Ectodermal cell (in vitro differentiated cells): ENCODE data around the gene PIAS2.
A peak's percentile ranks its signal among the peaks of the same experiment; 100 is the strongest.

Source experiments
- H3K27ac ChIP-seq: 2 replicates; pipeline ENCODE4 v1.7.0; 2013; ENCODE audit warnings: mild to moderate bottlenecking, low read depth, low read length; ENCODE audit not compliant: insufficient read depth, poor library complexity, severe bottlenecking
- H3K27me3 ChIP-seq: 2 replicates; pipeline ENCODE4 v1.7.0; 2013; ENCODE audit warnings: mild to moderate bottlenecking, low read length; ENCODE audit not compliant: insufficient read depth, control insufficient read depth, poor library complexity, severe bottlenecking
- H3K36me3 ChIP-seq: one replicate; pipeline ENCODE4 v1.7.0; 2013; ENCODE audit warnings: low read length; ENCODE audit not compliant: control insufficient read depth, insufficient read depth
- H3K4me1 ChIP-seq: one replicate; pipeline ENCODE4 v1.7.0; 2013; ENCODE audit warnings: low read length; ENCODE audit not compliant: control insufficient read depth, insufficient read depth
- H3K4me3 ChIP-seq: 2 replicates; pipeline ENCODE4 v1.7.0; 2013; ENCODE audit warnings: low read depth, low read length, control low read depth; ENCODE audit not compliant: insufficient read depth
- H3K9me3 ChIP-seq: 2 replicates; pipeline ENCODE4 v1.7.0; 2013; ENCODE audit warnings: mild to moderate bottlenecking, low read length, moderate library complexity; ENCODE audit not compliant: control insufficient read depth
- WGBS, 2 experiments: methylation state at CpG; one replicate each; pipeline ENCODE4 v1.1.7; 2013; ENCODE audit warnings: missing lambda C conversion rate in 2 of 2; 5-methylcytosine and 5-hydroxymethylcytosine counted together

The PIAS2 gene

DNA sequence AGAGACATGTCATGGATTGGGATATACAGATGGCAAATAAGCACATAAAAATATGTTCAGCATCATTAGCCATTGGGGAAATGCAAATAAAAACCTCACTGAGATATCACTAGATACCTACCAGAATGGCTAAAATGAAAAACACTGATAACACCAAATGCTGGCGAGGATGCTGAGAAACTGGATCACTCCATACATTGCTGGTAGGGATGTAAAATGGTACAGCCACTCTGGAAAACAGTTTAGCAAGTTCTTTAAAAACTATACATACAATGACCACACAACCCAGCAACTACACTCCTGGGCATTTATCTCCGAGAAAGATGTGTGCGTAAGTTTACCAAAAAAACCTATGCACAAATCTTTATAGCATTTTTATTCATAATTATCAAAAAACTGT lies 13.9 kb downstream of the PIAS2 start:
- no peaks in the 10 kb centered on the region for H3K9me3 ChIP-seq

DNA sequence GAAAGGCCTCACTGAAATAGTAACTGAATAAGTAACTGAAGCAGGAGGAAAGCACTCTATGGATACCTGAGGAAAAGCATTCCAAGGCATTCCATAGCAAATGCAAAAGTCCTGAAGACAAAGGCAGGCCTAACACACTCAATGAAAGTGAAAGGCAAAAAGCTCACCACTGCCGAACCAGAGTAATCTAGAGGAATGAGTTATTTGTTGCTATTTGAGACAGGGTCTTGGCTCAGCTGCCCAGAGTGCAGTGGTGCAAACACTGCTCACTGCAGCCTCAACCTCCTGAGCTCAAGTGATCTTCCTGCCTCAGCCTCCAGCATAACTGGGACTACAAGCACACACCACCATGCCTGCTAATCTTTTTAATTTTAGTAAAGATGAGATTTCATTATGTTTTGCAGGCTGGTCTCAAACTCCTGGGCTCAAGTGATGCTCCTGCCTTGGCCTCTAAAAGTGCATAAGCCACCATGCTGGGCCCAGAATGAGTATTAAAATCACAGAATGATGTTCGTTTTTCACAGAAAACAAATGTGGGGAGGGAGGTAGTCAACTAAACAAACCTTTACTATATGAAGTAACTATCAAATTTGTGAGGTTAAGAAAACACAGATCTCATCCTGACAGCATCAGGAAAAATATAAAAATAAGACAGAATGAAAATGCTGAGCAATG lies 17.9 kb downstream of the PIAS2 start:
- Histone ChIP-seq H3K36me3 (no peaks in the 10 kb centered on the region), H3K4me3 (no peak overlapping the region), H3K4me1 (no peaks in the 10 kb centered on the region), H3K9me3 (no peaks in the 10 kb centered on the region), H3K27ac (peak overlapping the region; percentile 63), H3K27me3 (no peaks in the 10 kb centered on the region)
- 32 to 54% methylated on average over 2 of the region's 2 CpGs for WGBS, 2 experiments

More for the DNA sequence above, 13.9 kb downstream of the PIAS2 start:
- Histone ChIP-seq H3K27ac (no peak overlapping the region), H3K4me3 (no peak overlapping the region), H3K36me3 (no peaks in the 10 kb centered on the region), H3K27me3 (no peaks in the 10 kb centered on the region), H3K4me1 (no peaks in the 10 kb centered on the region)
- 96 to 100% methylated on average over 3 of the region's 3 CpGs for whole genome bisulfite sequencing, 2 experiments

DNA sequence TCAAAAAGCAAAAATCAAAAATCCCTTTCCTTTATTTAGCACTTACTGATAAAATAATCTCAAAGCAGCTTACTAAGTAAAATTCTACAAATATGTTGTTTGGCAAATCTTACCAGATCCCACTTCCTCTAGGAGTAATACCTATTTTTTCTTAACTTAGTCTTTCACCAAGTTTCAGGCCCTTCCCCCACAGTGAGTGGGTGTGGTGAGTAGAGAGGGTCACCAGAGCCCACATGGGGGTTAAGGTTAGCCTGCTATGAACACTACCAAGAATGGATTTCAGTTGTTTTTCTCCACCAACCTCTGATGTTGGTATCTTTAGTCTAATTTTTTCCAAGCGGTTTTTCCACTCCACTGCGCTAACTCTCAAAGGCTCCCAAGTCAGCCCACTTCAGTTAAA lies 23.2 kb downstream of the PIAS2 start:
- H3K36me3 ChIP-seq, result peaks cover 18% of the 10 kb centered on the region
- no peaks in the 10 kb centered on the region for H3K27me3 ChIP-seq
- H3K9me3 ChIP-seq, result peaks cover 6% of the 10 kb centered on the region
- WGBS, 2 experiments, result 97 to 98% methylated on average over 2 of the region's 2 CpGs
- H3K4me1 ChIP-seq, result no peaks in the 10 kb centered on the region
- H3K4me3 ChIP-seq, result no peak overlapping the region
- no peak overlapping the region for H3K27ac ChIP-seq

DNA sequence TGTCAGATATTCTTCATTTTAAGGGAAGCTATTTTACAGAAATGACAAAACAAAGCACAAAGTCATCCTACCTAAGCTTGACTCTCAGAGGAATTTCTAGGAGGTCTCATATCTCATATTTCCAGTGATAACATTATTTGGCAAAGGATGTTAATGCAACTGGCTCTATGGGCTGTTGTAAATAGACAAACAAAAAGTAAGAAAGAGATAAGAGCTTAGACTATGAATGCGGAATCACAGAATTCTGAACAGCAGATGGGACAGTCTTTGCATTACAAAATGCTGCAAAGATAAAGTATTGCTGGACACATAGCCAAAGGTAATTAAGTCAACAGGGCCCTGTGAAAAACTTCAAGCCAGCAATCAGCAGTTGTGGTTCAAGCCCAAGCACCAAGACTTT lies 23.9 kb downstream of the PIAS2 start:
- 87 to 98% methylated on average over 1 of the region's 1 CpG for WGBS, 2 experiments

DNA sequence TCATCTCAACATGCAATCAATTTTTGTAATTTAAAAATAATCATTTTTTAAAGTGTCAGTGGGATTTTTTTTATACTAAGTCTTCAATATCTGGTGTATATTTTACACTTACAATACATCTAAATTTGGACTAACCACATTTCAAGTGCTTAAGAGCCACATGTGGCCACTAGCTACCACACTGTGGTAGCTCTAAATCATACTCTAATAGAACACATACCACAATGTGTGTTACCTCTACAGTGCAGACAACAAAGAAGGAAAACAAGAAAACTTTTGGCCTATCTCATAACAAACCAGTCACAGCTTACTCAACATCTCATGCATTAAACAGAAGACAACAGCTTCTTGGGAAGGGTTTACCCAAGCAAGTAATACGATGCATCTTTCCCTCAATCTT lies 24.5 kb downstream of the PIAS2 start:
- peaks cover 10% of the 10 kb centered on the region for H3K9me3 ChIP-seq
- no peaks in the 10 kb centered on the region for H3K27me3 ChIP-seq
- H3K4me3 ChIP-seq, result no peak overlapping the region
- 81 to 88% methylated on average over 1 of the region's 1 CpG for WGBS, 2 experiments
- peaks cover 28% of the 10 kb centered on the region for H3K36me3 ChIP-seq
- no peaks in the 10 kb centered on the region for H3K4me1 ChIP-seq
- no peak overlapping the region for H3K27ac ChIP-seq

More for the DNA sequence above, 23.9 kb downstream of the PIAS2 start:
- Histone ChIP-seq H3K36me3 (peaks cover 24% of the 10 kb centered on the region), H3K4me1 (no peaks in the 10 kb centered on the region), H3K27ac (no peak overlapping the region), H3K4me3 (no peak overlapping the region), H3K27me3 (no peaks in the 10 kb centered on the region), H3K9me3 (peaks cover 8% of the 10 kb centered on the region)

DNA sequence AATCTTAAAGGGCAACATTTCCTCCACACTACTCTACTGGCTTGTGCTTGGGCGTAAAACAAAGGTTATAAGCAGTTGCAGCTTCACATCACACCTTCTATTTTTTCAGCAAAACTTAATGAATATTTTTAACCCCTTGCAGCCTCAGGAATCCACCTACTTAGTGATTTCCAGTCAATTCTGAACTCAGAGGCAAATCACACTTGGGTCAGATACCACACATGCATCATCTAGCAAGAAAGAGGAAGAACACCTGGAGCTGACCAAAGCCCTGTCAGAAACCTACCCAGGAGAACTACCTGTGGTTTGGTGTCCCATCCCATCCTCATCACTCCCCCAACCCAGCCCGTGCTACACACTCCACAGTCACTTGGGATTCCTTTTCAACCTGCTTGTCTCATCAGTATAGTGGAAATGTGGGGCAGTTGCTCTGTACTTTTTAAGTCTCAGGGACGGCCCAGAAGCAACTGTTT lies 25.5 kb downstream of the PIAS2 start:
- Histone ChIP-seq H3K27ac (no peak overlapping the region), H3K36me3 (peaks cover 28% of the 10 kb centered on the region), H3K27me3 (no peaks in the 10 kb centered on the region), H3K4me3 (no peak overlapping the region), H3K4me1 (no peaks in the 10 kb centered on the region), H3K9me3 (peaks cover 10% of the 10 kb centered on the region)
- WGBS, 2 experiments, result 85 to 99% methylated on average over 2 to 3 of the region's 3 CpGs

DNA sequence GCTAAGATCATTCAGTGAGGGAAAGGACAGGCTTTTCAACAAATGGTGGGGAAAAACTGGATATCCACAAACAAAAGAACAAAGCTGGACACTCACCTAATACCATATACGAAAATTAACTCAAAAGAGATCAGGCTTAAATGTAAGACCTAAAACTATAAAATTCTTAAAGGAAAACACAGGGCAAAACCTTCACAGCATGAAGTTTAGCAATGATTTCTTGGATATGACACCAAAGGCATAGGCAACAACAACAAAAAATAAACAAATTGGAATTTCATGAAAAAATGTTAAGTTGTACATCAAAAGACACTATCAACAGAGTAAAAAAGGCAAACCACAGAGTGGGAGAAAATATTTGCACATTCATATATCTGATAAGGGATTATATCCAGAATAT lies 28.3 kb downstream of the PIAS2 start:
- Histone ChIP-seq H3K27ac (no peak overlapping the region), H3K4me1 (no peaks in the 10 kb centered on the region), H3K4me3 (no peak overlapping the region), H3K36me3 (peaks cover 28% of the 10 kb centered on the region), H3K27me3 (no peaks in the 10 kb centered on the region), H3K9me3 (peaks cover 10% of the 10 kb centered on the region)
- 89 to 100% methylated on average over 1 of the region's 1 CpG for WGBS, 2 experiments

DNA sequence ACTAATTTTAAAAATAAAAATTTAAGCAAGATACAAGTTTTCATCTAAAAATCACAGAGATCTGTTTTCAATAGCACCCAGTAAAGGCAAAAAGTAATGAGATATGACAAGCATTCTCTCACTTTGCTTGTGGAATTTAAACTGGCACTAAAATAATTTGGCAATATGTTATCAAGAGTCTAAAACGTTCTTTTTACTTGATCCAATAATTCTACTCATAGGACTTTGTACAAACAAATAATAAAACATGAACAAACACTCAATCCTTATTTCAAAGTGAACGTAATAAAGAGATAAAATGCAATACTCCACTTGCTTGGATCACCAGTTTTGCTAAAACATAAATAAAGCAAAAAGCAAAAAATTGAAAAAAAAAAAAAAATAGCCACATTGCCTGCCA lies 30.4 kb downstream of the PIAS2 start:
- WGBS, 2 experiments, result 90 to 92% methylated on average over 2 of the region's 2 CpGs
- no peak overlapping the region for H3K4me3 ChIP-seq
- no peaks in the 10 kb centered on the region for H3K4me1 ChIP-seq
- no peaks in the 10 kb centered on the region for H3K27me3 ChIP-seq
- H3K27ac ChIP-seq, result no peak overlapping the region
- peaks cover 10% of the 10 kb centered on the region for H3K9me3 ChIP-seq
- H3K36me3 ChIP-seq, result peaks cover 28% of the 10 kb centered on the region

DNA sequence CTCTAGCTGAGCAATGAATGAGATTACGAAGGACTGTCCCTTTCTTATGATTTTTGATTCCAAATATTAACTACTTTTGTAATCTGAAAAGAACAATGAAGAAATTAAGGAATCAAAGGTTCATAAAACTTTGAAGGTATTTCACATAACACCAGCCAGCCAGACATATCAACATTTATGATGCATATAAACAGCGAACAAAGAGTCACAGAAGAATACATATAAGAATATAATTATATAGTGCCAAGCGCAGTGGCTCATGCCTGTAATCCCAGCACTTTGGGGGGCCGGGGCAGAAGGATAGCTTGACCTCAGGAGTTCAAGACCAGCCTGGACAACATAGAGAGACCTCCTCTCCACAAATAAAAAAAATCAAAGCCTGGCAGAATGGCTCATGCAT lies 34.1 kb downstream of the PIAS2 start:
- no peak overlapping the region for H3K4me3 ChIP-seq
- peaks cover 6% of the 10 kb centered on the region for H3K36me3 ChIP-seq
- peaks cover 1% of the 10 kb centered on the region for H3K9me3 ChIP-seq
- H3K27me3 ChIP-seq, result no peaks in the 10 kb centered on the region
- WGBS, 2 experiments, result 88 to 94% methylated on average over 2 of the region's 4 CpGs
- no peaks in the 10 kb centered on the region for H3K4me1 ChIP-seq
- no peak overlapping the region for H3K27ac ChIP-seq

DNA sequence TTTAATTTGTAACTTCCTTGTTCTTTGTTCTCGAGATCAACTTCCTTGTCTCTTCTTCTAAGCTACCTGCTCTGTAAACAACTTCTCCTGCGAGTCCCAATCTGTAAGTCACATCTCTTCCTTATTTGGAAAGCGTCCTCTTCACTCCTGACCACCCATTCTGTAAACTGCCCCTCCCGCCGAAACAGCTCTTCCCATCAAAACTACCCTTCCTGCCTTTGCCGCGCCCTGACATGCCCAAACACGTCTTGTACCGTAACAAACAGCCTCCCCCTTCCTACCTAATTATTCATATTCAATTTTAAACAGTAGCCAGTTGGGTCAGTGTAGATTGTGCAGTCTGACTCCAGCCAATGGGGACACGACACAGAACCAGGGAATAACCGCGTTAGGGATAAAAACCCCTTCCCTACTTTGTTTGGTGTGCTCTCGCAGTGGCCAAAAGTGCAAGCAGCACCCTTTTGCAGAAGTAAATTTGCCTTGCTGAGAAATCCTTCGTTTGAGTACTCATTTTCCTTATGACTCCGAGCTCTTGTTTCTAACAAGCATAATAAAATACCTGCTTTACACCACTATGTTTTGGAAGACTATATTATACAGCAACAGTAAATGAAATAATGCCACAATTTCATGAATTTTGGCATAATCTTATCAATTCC lies 39.8 kb downstream of the PIAS2 start:
- H3K4me1 ChIP-seq, result no peaks in the 10 kb centered on the region
- H3K36me3 ChIP-seq, result peaks cover 4% of the 10 kb centered on the region
- no peaks in the 10 kb centered on the region for H3K9me3 ChIP-seq
- H3K27me3 ChIP-seq, result no peaks in the 10 kb centered on the region
- H3K4me3 ChIP-seq, result no peak overlapping the region
- 91 to 93% methylated on average over 15 of the region's 15 CpGs for WGBS, 2 experiments
- no peak overlapping the region for H3K27ac ChIP-seq
